ENCODE data around the gene KLC4.
"Not testable (repeated sequence)": the region's sequence is repeated elsewhere in the genome, so short reads cannot be mapped to it uniquely, and the experiment has no call there.

Gene KLC4

DNA sequence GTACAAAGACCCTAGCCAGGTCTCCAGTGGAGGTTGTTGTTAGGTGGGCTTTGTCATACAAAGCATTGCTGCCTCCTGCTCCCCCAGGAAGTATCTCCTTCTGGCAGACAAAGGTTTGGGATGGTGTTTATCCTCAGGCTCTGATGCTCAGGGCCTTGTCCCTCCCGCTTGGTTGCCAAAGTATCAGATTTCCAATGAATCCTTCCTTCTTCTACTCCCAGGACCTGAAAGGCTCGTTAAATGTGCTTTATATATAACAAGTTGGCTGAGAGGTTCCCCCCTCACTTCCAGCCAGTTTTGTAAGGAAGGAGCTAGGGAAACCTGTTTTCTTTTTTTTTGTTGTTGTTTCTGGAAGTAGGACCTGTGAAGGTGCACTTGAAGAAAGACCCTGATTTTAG lies 31.1 kb downstream of the KLC4 start:
- in situ Hi-C loops (cut with MboI; ENCODE audit: low sequenced_read_pairs): no loop called here

DNA sequence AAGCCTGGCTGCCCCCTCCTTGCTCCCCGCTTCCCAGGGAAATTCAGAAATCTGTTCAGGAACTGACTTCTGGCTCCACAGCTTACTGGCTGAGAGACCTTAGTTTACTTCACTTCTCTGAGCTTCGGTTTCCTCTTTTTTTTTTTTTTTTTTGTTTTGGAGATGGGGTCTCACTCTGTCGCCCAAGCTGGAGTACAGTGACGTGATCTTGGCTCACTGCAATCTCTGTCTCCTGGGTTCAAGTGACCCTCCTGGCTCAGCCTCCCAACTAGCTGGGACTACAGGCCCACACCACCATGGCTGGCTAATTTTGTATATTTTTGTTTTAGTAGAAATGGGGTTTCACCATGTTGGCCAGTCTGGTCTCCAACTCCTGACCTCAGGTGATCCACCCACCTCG lies 31.6 kb downstream of the KLC4 start:
- in situ Hi-C loops (cut with MboI; ENCODE audit: low sequenced_read_pairs): no loop called here

DNA sequence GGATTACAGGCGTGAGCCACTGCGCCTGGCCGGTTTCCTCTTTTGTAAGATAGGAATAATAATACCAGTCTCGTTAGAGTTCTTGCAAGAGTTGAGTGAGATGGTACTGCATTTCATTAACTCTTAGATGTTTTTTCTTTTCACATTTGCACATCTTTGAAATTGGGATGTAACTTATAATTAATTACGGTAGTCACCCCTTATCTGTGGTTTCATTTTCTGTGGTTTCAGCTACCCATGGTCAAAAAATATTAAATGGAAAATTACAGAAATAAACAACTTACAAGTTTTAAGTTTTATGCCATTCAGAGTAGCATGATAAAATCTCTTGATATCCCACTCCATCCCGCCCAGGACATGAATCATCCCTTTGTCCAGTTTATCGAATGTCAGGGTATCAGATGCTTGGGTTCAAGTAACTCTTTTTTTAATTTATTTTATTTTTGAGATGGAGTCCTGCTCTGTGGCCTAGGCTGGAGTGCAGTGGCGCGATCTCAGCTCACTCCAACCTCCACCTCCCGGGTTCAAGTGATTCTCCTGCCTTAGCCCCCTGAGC lies 32.1 kb downstream of the KLC4 start:
- in situ Hi-C loops (cut with MboI; ENCODE audit: low sequenced_read_pairs): no loop called here

DNA sequence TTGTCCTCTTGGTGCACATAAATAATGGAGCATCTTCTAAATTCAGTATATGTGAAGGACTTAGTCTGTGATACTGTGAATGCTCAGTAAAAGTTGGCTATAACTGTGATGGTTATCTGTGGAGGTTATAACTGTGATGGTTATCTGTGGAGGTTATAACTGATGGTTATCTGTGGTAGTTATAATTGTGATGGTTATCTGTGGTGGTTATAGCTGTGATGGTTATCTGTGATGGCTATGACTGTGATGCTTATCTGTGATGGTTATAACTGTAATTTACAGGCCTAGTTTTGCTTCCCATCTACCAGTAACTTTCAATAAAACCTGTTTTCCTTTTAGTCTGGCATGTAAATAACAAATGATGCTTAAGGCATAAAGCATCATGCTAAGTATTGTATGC lies 33.2 kb downstream of the KLC4 start:
- in situ Hi-C loops (cut with MboI; ENCODE audit: low sequenced_read_pairs): no loop called here

DNA sequence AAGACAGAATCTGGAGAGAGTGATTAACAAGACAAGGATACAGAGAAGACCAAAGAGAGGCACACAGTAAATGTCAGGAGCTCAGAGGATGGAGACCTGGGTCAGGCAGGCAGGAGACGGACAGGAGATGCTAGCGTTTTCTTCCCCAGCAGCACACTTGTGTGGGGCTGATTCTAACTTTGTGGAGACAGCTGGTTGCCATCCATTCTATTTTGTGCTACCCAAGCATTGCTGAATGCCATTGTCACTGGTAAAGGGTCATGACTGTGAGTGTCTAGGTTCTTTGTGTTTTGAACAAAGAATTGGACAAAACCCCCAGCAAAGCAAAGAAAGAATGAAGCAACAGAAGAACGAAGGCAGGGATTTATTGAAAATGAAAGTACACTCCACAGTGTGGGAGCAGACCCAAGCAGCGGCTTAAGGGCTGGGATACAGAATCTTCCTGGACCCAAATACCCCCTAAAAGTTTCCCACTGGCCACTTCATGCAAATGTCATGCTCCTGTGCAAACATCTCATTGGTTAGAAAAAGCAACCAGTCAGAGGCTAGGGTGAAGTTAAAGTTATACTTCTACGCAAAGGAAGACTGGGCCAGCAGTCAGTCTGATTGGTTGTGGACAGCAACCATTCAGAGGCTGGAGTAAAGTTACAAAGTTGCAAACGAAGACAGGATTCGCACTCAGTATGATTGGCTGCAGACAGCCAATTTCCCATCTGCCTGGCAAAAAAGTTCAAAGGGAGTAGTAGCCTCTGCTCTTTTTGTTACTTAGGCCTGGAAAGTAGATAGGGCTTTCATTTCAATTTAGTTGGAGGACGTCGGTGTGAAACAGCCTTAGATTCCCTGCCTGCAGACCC lies 34.2 kb downstream of the KLC4 start:
- in situ Hi-C loops (cut with MboI; ENCODE audit: low sequenced_read_pairs): no loop called here

DNA sequence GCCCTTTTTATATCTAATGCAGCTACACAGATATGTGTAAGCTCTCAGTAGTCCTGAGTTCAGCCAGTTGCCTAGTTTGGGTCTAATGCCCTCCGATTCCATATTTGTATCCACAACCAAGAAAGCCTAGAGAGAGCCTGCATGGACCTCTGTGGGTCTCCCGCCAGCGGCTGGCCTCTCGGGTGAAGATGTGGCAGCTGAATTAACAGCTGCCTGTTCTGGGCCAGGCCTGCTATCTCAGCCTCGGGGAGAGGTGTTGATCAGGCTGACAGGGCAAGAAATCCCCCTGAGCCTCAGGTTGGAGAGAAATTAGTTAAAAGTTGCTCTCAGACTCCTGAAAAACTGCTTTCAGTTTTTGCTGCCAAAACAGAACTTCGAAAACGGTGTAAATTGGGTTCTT lies 36.5 kb downstream of the KLC4 start:
- in situ Hi-C loops (cut with MboI; ENCODE audit: low sequenced_read_pairs): no loop called here

DNA sequence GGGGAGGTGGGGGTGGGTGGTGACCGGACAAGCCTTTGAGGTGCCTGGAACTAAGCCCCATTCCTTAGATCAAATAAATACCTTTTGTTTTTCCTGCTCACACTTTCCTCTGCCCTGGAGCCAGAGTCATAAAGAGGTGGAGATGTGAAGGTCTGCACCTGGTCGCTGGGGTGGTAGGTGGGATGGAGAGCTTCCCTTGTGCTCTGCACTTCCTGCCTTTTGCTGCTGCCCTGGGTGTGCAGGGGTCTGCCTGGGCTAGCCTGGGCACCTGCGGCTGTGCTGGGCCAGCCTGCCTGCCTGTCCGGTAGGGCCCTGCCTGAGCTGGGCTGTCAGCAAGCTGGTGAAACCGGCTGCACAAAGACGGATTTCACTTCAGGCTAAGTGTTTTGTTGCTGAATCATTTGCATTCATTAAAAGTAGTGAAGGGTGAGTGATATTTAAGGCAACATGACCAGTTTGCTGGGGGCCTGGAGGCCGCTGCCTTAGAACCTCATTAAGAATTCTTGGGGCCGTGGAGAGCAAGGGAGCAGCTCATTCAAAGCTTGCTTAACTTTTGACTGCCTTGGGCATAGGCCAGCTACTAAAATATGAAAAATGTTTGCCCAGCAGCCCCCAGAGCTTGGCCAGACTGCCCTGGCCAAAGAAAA lies 37.1 kb downstream of the KLC4 start:
- in situ Hi-C loops (cut with MboI; ENCODE audit: low sequenced_read_pairs): no loop called here

DNA sequence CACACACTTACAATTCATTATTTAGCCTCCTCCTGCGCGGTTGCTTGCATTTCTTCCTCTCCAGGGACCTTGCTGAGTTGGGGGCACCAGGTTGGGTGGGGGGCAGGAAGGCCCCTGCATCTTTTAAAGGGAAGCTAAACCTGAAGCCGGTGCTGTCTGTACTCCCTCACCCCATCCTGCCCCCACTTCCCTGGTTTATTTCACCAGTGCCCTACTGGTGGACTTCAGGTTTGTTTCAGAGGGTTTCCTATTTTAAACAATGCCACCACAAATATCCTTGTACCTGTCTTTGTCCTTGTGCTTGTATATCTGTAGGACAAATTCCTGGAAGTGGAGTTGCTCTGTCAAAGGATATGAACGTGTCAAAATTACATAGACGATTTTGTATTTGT lies 37.7 kb downstream of the KLC4 start:
- in situ Hi-C loops (cut with MboI; ENCODE audit: low sequenced_read_pairs): no loop called here

DNA sequence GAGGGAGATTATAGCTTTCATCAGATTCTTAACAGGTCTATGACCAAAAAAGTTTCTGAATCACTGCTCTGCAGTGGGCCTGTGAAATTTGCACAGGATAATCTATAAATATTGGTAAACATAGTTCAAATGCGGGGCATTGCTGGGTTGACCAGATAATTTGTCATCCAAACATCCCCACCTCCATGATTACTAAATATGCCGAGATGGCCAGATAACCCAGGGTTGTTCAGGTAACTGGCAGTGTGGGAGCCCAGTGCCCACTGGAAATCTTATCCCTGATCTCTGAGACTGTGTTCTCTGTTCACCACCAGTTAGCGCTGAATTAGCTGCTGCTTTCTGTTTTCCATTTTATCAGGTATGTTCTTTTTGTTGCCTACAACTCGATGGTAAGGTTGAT lies 38.1 kb downstream of the KLC4 start:
- in situ Hi-C loops (cut with MboI; ENCODE audit: low sequenced_read_pairs): no loop called here

DNA sequence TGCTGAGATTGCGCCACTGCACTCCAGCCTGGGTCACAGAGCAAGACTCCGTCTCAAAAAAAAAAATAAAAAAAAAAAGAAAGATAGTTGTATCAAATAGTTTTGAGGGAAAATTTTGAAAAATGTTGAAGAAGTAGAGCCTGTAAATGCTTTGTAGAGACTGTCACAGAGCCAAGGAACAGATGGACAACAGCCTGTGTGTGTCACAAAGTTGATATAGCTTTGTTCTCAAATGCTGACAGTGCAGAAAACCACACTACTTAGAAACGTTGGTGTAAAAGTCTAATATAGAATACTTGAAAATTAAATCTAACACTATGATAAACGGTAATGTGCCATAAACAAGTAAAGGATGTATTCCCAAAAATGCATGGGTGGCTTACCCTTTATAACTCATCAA lies 42.1 kb downstream of the KLC4 start:
- in situ Hi-C loops (cut with MboI; ENCODE audit: low sequenced_read_pairs): no loop called here

DNA sequence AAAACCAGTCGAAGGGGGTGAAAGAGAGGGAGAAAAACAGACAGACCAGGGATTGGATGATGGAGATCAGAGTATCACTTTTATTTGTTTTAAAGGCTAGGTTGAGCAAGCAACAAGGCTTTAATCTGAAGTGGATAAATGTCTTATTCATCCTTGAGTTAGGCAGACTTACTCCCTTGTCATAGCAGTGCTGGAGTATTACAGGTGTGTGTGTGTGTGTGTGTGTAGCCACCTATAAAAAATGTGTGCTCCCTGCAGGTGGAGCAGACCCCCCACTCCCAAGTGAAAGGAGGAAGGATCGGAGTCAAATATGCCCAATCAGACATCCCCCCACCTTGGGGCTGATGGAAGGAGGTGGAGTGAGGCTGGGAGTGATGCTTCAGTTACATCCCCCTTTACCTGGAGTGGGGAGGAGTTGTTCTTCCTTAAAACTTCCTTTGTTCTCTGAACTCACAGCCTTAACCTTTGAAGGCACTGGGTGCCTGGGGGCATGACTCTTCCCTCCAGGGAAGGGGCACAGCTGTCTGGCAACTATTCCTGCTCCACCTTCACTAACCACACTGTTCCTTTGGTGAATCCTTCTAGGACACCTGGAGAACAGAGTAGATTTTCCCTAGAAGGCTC lies 43.9 kb downstream of the KLC4 start:
- in situ Hi-C loops (cut with MboI; ENCODE audit: low sequenced_read_pairs): no loop called here

DNA sequence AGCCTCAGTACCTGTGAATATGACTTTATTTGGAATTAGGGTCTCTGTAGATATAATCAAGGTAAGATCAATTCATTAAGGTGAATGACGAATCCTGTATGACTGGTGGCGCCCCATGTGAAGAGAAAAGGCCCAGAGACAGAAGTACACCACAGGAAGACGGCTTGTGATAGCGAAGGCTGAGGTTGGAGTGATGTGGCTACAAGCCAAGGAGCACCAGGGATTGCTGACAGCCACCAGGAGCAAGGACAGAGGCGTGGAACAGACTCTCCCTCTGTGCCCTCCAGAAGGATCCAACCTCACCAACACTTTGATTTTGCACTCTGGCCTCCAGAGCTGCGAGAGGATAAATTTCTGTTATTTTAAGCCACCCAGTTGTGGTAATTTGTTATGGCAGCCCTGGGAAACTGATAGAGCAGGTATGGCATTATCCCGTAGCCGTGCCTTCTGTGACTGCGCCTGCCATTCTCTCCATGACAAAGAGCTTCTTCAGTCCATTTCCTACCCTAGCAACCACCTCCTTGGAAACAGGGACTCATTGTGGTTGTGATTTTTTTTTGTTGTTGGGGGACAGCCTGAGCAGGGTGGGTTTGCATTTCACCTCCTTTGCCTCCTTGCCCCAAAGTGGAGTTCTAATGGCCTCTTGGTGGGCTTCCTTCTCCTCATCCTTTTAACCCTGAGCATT lies 46.2 kb downstream of the KLC4 start:
- in situ Hi-C loops (cut with MboI; ENCODE audit: low sequenced_read_pairs): no loop called here

DNA sequence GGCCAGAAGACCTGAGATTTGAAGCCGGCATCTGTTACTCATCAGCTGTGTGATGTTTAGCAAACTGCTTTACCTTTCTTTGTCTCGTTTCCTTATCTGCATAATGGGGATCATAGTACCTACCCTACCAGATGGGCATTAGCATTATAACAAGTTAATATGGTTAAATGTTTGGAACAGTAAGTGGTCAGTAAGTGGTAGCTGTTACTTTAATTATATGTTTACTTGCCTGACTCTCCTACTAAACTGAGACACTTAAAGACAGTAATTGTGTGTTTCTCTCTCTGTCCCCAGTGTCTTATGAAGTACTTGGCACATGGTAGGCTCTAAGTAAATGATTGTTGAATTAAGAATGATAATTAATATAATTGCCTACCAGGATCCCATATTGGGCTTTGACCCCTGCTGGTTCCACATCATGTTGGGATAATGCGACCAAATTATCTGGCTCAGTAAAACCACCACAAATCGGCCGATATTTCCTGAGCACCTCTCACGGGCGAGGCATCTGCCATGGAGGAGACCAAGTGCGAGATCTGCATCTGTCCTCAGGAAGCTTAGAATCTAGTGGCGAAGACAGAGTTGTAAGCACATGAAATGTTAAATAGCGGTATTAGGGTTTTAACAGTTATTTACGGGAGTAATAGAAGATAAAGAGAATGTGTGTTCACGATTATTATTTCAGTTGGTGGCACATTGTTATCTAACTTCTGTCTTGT lies 48.1 kb downstream of the KLC4 start:
- in situ Hi-C loops (cut with MboI; ENCODE audit: low sequenced_read_pairs): no loop called here

DNA sequence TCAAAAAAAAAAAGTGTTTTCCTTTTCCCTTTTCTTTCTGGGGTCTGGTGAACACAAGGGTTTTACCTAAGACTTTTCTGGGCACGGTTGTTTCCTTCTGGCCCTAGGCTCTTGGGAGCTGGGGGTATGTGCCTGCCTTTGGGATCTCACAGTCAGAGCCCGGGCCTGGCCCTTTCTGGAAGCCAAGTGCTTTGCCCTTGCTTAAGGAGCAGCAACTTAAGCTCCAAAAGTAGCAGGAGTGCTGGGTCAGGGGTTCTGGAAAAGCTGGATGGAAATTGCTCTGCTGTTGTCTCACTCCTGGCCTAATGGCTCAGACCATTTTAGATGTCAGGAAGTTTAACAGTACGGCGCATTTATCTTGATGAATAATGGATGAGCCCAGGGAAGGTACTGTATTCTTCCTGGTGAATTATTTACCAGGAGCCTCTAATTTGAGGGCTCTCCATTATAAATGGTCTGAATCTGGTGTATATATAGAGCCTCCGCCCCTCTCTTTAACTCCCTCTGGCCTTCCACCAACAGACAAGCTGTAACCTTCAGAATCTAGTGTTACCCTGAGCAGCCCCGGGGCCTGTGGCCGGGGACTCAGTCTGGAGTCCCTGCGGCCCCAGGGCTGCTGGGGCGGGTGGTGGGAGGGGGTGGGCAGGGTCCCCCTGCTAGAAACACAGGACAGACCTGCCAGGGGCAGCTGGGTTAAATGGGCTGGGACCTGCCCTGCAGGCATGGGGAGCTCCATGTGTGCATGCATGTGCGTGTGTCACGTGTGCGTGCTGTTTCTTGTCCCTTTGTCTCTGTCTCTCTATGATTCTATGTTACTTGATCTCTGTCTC lies 54.2 kb downstream of the KLC4 start:
- in situ Hi-C loops (cut with MboI; ENCODE audit: low sequenced_read_pairs): no loop called here

DNA sequence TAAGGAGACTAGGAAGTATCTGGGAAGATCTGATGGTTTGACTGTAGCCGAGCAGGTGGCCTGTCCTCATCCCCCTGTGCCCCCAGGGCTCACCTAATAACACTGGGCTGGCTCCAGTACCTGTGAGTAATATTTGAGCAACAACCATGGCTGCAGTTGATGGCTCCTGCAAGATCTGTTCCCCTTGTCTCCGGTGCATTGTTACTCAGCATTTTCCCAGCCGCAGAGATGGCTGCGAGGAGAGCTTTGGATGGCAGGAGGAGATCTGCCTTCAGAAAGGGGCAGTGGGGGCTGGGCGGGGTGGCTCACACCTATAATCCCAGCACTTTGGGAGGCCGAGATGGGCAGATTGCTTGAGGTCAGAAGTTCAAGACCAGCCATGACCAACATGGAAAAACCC lies 55.9 kb downstream of the KLC4 start:
- in situ Hi-C loops (cut with MboI; ENCODE audit: low sequenced_read_pairs): no loop called here

DNA sequence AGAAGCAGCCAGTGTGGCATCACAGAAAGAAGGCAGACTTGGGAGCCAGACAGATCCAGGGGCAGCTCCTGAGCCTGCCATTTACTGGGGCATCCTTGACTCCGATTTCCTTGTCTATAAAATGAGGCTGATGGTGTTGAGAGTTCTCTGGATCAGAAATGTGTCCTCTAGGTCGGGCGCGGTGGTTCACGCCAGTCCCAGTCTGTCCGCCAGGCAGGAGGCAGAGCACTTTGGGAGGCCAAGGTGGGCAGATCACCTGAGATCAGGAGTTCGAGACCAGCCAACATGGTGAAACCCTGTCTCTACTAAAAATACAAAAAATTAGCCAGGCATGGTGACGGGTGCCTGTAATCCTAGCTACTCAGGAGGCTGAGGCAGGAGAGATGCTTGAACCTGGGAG lies 58.0 kb downstream of the KLC4 start:
- in situ Hi-C loops (cut with MboI; ENCODE audit: low sequenced_read_pairs): not testable (repeated sequence)

DNA sequence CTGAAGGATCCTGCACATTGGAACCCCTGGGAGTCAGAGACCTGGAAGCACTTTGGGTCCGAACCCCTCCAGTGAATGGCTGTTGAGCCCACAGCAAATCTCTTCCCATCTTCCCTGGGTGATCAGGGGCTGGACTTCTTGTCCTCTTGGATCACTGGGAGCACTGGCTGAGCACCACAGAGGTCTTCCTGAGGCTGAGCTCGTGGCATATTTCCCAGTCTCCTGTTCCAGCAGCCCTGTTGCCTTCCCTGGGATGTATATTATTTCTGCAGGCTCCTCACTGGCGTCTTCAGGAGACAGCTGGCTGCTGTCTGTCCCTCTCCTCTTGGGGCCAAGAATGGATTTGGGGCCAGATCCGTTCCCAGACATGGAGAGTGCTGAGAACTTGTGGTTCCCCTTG lies 60.1 kb downstream of the KLC4 start:
- in situ Hi-C loops (cut with MboI; ENCODE audit: low sequenced_read_pairs): no loop called here

DNA sequence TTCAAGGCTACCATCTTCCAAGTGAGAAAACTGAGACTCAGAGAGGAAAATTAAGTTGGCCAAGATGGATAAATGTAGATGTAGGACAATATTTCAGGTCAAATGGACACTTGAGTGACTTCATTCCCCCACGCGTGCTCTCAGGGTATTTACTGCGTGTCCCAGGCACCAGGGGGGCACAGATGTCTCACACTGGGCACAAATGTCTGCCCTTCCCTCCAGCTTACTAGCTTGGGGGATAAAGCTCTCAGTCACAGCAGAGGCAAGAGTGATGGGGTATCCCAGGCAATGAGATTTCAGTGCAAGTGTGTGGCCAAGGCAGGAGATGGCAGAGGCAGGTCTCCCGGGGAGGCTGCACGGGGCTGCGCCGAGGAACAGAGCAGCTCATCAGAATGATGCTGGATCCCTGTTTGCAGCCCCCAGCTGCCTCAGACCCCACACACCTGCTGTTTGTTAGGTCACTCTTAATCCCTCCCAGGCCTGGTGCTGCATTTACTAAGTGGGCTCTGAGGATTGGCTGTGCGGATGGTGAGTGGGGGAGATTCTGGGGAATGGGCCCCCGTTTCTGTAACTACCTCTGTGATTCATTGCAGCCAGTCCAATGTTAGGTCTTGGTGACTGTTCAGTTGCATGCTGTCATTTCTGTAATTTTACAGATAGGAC lies 60.8 kb downstream of the KLC4 start:
- in situ Hi-C loops (cut with MboI; ENCODE audit: low sequenced_read_pairs): no loop called here
